HepG2 (cell line): ENCODE measurements around the gene OST4.

Experiments used
- CTCF ChIP-seq: sonication (generic); formaldehyde crosslinking; IDR thresholded peaks from 2 replicates; pipeline ENCODE4 v1.5.0; 2020; ENCODE audit warnings: mild to moderate bottlenecking, missing genetic modification reagents, moderate library complexity
- FLYWCH1 ChIP-seq: sonication (generic); formaldehyde crosslinking; IDR thresholded peaks from 2 replicates; pipeline ENCODE4 v1.8.1; 2023; ENCODE audit warnings: mild to moderate bottlenecking, missing genetic modification reagents
- NR2C2 ChIP-seq: sonication (generic); formaldehyde crosslinking; IDR thresholded peaks from 2 replicates; pipeline ENCODE4 v1.4.0; 2020; ENCODE audit warnings: missing genetic modification reagents, mild to moderate bottlenecking, moderate library complexity, borderline replicate concordance
- POLR2AphosphoS5 ChIP-seq: IDR thresholded peaks from 2 replicates; pipeline ENCODE4 v1.6.1; 2012; ENCODE audit warnings: low read depth, low read length
- RFXANK ChIP-seq: IDR thresholded peaks from 2 replicates; pipeline ENCODE4 v1.6.1; 2016
- SETDB1 ChIP-seq: sonication (generic); formaldehyde crosslinking; IDR thresholded peaks from 2 replicates; pipeline ENCODE4 v1.5.1; 2020; ENCODE audit warnings: missing genetic modification reagents, mild to moderate bottlenecking, borderline replicate concordance
- TBP ChIP-seq: sonication (generic); formaldehyde crosslinking; IDR thresholded peaks from 2 replicates; pipeline ENCODE4 v1.5.0; 2020; ENCODE audit warnings: missing genetic modification reagents
- TCF12 ChIP-seq, 2 experiments: fragments of 450-650 bp in 1 of 2; sonication (generic) in 1 of 2; formaldehyde crosslinking in 1 of 2; IDR thresholded peaks; 2 replicates each; pipeline versions ENCODE4 v1.6.1 to v1.8.0; 2017 to 2022; ENCODE audit warnings: antibody characterized with exemption in 1 of 2, mild to moderate bottlenecking in 1 of 2, missing genetic modification reagents in 1 of 2, moderate library complexity in 1 of 2
- ZNF512 ChIP-seq: sonication (generic); formaldehyde crosslinking; IDR thresholded peaks from 2 replicates; pipeline ENCODE4 v1.4.0; 2020; ENCODE audit warnings: mild to moderate bottlenecking, missing genetic modification reagents
- ZNF670 ChIP-seq: sonication (generic); formaldehyde crosslinking; IDR thresholded peaks from 2 replicates; pipeline ENCODE4 v1.8.0; 2022; ENCODE audit warnings: mild to moderate bottlenecking, missing genetic modification reagents, borderline replicate concordance
- ZSCAN12 ChIP-seq: sonication (generic); formaldehyde crosslinking; IDR thresholded peaks from 2 replicates; pipeline ENCODE4 v1.9.0; 2021; ENCODE audit warnings: mild to moderate bottlenecking, missing genetic modification reagents
- TF ChIP-seq, protein P1 (sequence below), 2 experiments: IDR thresholded peaks; 2 replicates each; pipeline ENCODE4 v1.6.1; 2011 to 2012; ENCODE audit warnings: low read length in 2 of 2, borderline replicate concordance in 1 of 2, low read depth in 1 of 2, mild to moderate bottlenecking in 1 of 2, moderate library complexity in 1 of 2

DNA sequence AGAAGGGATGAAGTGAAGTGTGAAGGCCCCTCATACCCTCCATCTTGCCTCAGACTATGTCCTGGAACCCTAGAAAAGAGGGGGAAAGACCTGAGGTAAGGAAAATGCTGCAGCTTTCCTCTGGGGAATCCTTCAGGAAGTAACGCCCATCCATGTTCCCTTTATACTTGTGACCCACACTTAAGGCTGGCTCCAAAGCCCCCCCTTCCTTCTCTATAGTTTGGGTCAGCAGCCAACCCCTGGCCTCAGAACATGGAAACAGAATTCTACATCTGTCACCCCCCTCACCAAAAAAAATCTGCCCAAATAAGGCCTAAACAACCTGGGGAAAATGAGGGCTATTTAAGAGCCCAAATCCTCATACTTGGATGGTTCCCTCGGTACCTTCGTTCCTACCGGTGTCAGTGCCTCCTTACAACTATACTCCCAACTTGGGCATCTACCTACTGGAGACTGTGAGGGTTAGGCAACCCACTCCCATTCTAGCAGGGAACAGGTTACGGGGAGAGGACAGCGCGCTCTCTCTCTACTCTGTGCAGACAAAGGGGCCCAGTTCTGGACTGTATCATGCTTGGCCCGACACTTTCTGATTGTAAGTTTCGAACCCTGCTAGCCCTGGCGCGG lies 689 bp downstream of the OST4 start:
- TF ChIP-seq CTCF (no peak), SETDB1 (CRISPR knock-in tag) (no peak), ZNF670 (CRISPR knock-in tag) (no peak; the same call in 1 of the 2 replicates), TCF12 (IDR thresholded peaks at IDR 0.05) (no peak), TCF12 (CRISPR knock-in tag; IDR thresholded peaks at IDR 0.05) (no peak), POLR2AphosphoS5 (no peak), FLYWCH1 (no peak), RFXANK (CRISPR knock-in tag) (no peak), TBP (no peak), ZSCAN12 (CRISPR knock-in tag) (no peak), ZNF512 (CRISPR knock-in tag) (no peak), NR2C2 (no peak)
- TF ChIP-seq, protein P1, sequence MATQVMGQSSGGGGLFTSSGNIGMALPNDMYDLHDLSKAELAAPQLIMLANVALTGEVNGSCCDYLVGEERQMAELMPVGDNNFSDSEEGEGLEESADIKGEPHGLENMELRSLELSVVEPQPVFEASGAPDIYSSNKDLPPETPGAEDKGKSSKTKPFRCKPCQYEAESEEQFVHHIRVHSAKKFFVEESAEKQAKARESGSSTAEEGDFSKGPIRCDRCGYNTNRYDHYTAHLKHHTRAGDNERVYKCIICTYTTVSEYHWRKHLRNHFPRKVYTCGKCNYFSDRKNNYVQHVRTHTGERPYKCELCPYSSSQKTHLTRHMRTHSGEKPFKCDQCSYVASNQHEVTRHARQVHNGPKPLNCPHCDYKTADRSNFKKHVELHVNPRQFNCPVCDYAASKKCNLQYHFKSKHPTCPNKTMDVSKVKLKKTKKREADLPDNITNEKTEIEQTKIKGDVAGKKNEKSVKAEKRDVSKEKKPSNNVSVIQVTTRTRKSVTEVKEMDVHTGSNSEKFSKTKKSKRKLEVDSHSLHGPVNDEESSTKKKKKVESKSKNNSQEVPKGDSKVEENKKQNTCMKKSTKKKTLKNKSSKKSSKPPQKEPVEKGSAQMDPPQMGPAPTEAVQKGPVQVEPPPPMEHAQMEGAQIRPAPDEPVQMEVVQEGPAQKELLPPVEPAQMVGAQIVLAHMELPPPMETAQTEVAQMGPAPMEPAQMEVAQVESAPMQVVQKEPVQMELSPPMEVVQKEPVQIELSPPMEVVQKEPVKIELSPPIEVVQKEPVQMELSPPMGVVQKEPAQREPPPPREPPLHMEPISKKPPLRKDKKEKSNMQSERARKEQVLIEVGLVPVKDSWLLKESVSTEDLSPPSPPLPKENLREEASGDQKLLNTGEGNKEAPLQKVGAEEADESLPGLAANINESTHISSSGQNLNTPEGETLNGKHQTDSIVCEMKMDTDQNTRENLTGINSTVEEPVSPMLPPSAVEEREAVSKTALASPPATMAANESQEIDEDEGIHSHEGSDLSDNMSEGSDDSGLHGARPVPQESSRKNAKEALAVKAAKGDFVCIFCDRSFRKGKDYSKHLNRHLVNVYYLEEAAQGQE (IDR thresholded peaks at IDR 0.05; ENCODE audit: borderline replicate concordance in 1 of 2, low read depth in 1 of 2, low read length in 2 of 2) = no peak
